ENCODE data around the gene ARR3. TPM values are rescaled to one million over a fixed set of nuclear protein-coding genes. Genes with fewer than 3 reads are reported as not detected.

The ARR3 gene
- total RNA-seq, 1 experiment from 2014 or later: not detected

DNA sequence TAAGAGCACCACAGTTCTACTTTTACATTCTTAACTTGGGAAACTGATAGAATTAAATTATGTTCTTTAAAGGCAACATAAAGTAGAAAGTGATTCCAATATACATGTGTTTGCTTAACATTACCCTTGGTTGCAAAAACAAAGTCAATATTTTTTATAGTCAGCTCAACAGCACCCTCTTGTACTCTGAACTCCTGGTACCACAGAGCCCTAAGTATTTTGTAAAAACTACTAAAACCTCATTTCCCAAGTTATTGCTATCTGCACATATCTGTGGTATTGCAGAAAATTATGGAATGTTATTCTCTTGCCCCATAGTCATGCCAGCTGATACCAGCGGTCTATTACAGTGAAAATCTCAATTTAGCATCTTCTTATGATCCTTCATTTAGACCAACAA, 24.7 kb downstream of the ARR3 start:
- H3K27me3 Mint-ChIP-seq (ENCODE audit: insufficient read depth, unreplicated experiment): no peaks in the 10 kb centered on the region
- intact Hi-C loops (cut with micrococcal nuclease; ENCODE audit: unreplicated experiment): no loop called here
- H3K27ac Mint-ChIP-seq (ENCODE audit: unreplicated experiment): no peak overlapping the region
- ChIA-PET POLR2A (no interaction called here), CTCF (interaction anchor here (0.6 kb wide), 1 partner anchor 910 kb away, joined by 6 read pairs; no protein-coding TSS in a partner anchor)
- no peaks in the 10 kb centered on the region for H3K9me3 ChIP-seq
- peaks cover 6% of the 10 kb centered on the region for H3K36me3 Mint-ChIP-seq (ENCODE audit: insufficient read depth, unreplicated experiment)
- BruUV-seq (replicated peaks): no TSS peak
- DNase-seq: no peak
- peaks cover 7% of the 10 kb centered on the region for H3K4me1 Mint-ChIP-seq (ENCODE audit: low read depth, unreplicated experiment)
- TF ChIP-seq, protein P1, sequence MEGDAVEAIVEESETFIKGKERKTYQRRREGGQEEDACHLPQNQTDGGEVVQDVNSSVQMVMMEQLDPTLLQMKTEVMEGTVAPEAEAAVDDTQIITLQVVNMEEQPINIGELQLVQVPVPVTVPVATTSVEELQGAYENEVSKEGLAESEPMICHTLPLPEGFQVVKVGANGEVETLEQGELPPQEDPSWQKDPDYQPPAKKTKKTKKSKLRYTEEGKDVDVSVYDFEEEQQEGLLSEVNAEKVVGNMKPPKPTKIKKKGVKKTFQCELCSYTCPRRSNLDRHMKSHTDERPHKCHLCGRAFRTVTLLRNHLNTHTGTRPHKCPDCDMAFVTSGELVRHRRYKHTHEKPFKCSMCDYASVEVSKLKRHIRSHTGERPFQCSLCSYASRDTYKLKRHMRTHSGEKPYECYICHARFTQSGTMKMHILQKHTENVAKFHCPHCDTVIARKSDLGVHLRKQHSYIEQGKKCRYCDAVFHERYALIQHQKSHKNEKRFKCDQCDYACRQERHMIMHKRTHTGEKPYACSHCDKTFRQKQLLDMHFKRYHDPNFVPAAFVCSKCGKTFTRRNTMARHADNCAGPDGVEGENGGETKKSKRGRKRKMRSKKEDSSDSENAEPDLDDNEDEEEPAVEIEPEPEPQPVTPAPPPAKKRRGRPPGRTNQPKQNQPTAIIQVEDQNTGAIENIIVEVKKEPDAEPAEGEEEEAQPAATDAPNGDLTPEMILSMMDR (IDR thresholded peaks at IDR 0.05; ENCODE audit: insufficient read depth in 1 of 2, low read depth in 1 of 2, low read length in 1 of 2, severe bottlenecking in 1 of 2, unreplicated experiment in 1 of 2): no peak
- no peak overlapping the region for H3K4me3 Mint-ChIP-seq (ENCODE audit: unreplicated experiment)
- H3K36me3 ChIP-seq (ENCODE audit: control insufficient read depth, insufficient read depth, low read length): no peaks in the 10 kb centered on the region
- H3K4me3 ChIP-seq (ENCODE audit: low read depth, low read length): no peak overlapping the region
- no peaks in the 10 kb centered on the region for H3K4me1 ChIP-seq
- no peaks in the 10 kb centered on the region for H3K27me3 ChIP-seq (replicated peaks; ENCODE audit: control insufficient read depth, insufficient read depth, low read length)
- no peaks in the 10 kb centered on the region for H3K9me3 Mint-ChIP-seq (ENCODE audit: unreplicated experiment)

DNA sequence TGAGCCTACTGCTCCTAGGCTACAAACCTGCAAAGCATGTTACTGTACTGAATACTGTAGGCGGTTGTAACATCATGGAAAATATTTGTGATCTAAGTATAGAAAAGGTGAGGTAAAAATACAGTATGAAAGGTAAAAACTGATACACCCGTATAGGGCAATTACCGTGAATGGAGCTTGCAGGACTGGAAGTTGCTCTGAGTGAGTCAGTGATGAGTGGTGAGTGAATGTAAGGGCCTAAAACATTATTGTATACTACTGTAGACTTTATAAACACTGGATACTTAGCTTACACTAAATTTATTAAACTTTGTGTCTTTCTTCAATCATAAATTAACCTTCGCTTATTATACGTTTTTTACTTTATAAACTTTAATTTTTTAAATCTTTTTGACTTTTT, 25.5 kb downstream of the ARR3 start:
- Histone ChIP-seq H3K4me1 (no peaks in the 10 kb centered on the region), H3K36me3 (ENCODE audit: control insufficient read depth, insufficient read depth, low read length) (no peaks in the 10 kb centered on the region), H3K4me3 (ENCODE audit: low read depth, low read length) (no peak overlapping the region), H3K9me3 (no peaks in the 10 kb centered on the region), H3K27me3 (replicated peaks; ENCODE audit: control insufficient read depth, insufficient read depth, low read length) (no peaks in the 10 kb centered on the region)
- Mint-ChIP-seq H3K27ac (ENCODE audit: unreplicated experiment) (no peak overlapping the region), H3K36me3 (ENCODE audit: insufficient read depth, unreplicated experiment) (peaks cover 6% of the 10 kb centered on the region), H3K4me3 (ENCODE audit: unreplicated experiment) (no peak overlapping the region), H3K9me3 (ENCODE audit: unreplicated experiment) (no peaks in the 10 kb centered on the region), H3K27me3 (ENCODE audit: insufficient read depth, unreplicated experiment) (no peaks in the 10 kb centered on the region), H3K4me1 (ENCODE audit: low read depth, unreplicated experiment) (peaks cover 7% of the 10 kb centered on the region)
- no TSS peak for BruUV-seq (replicated peaks)
- intact Hi-C loops (cut with micrococcal nuclease; ENCODE audit: unreplicated experiment): no loop called here
- ChIA-PET CTCF (no interaction called here), POLR2A (no interaction called here)
- TF ChIP-seq, protein P1 (IDR thresholded peaks at IDR 0.05; ENCODE audit: insufficient read depth in 1 of 2, low read depth in 1 of 2, low read length in 1 of 2, severe bottlenecking in 1 of 2, unreplicated experiment in 1 of 2): no peak
- DNase-seq: no peak

DNA sequence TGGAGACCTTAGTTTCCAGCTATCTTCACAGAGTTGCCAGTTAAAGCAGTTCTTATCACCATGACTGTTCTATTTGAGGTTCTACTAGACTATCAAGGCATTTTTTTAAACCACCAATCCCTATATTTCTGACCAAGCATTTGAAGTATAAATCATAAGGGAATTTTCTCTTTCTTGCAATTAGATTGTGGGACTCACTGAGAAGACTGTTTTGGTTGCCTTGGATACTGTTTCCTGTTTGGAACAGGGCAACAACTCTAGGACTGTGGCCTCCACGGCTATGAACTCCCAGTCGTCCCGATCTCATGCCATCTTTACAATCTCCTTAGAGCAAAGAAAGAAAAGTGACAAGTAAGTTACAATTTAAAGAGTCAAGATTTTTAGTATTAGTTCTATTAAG, 33.6 kb downstream of the ARR3 start:
- H3K4me3 ChIP-seq (ENCODE audit: low read depth, low read length): no peak overlapping the region
- no peaks in the 10 kb centered on the region for H3K4me1 Mint-ChIP-seq (ENCODE audit: low read depth, unreplicated experiment)
- H3K9me3 Mint-ChIP-seq (ENCODE audit: unreplicated experiment): no peaks in the 10 kb centered on the region
- BruUV-seq (replicated peaks): no TSS peak
- H3K27ac Mint-ChIP-seq (ENCODE audit: unreplicated experiment): no peak overlapping the region
- intact Hi-C loops (cut with micrococcal nuclease; ENCODE audit: unreplicated experiment): no loop called here
- H3K9me3 ChIP-seq: no peaks in the 10 kb centered on the region
- no peak overlapping the region for H3K4me3 Mint-ChIP-seq (ENCODE audit: unreplicated experiment)
- no peak for DNase-seq
- peaks cover 29% of the 10 kb centered on the region for H3K36me3 Mint-ChIP-seq (ENCODE audit: insufficient read depth, unreplicated experiment)
- TF ChIP-seq, protein P1 (IDR thresholded peaks at IDR 0.05; ENCODE audit: insufficient read depth in 1 of 2, low read depth in 1 of 2, low read length in 1 of 2, severe bottlenecking in 1 of 2, unreplicated experiment in 1 of 2): no peak
- H3K27me3 Mint-ChIP-seq (ENCODE audit: insufficient read depth, unreplicated experiment): no peaks in the 10 kb centered on the region
- H3K27me3 ChIP-seq (replicated peaks; ENCODE audit: control insufficient read depth, insufficient read depth, low read length): no peaks in the 10 kb centered on the region
- ChIA-PET CTCF (interaction anchor here (0.7 kb wide), 1 partner anchor 363 kb away, joined by 3 read pairs; no protein-coding TSS in a partner anchor), POLR2A (no interaction called here)
- H3K36me3 ChIP-seq (ENCODE audit: control insufficient read depth, insufficient read depth, low read length): no peaks in the 10 kb centered on the region
- no peaks in the 10 kb centered on the region for H3K4me1 ChIP-seq
